Hepatocyte (in vitro differentiated cells): ENCODE measurements around the gene PPCDC. TPM values are rescaled to one million over a fixed set of nuclear protein-coding genes. Genes with fewer than 3 reads are reported as not detected.

Experiments used
- DNase-seq: peaks from one replicate; pipeline ENCODE4 v3.0.0-alpha.2; 2016; ENCODE audit warnings: low spot score
- H2AFZ ChIP-seq: fragments of 200-600 bp; sonication (generic); 2 replicates; pipeline ENCODE4 v1.6.0; 2016; ENCODE audit warnings: antibody characterized with exemption, mild to moderate bottlenecking
- H3K27ac ChIP-seq: fragments of 200-600 bp; sonication (generic); 2 replicates; pipeline ENCODE4 v1.5.1; 2016; ENCODE audit warnings: mild to moderate bottlenecking
- H3K27me3 ChIP-seq: fragments of 200-600 bp; sonication (generic); 2 replicates; pipeline ENCODE4 v1.6.1; 2016
- H3K36me3 ChIP-seq: fragments of 200-600 bp; sonication (generic); replicated peaks from 2 replicates; pipeline ENCODE4 v1.5.1; 2016; ENCODE audit warnings: low read depth; ENCODE audit not compliant: insufficient read depth
- H3K4me1 ChIP-seq: fragments of 200-600 bp; sonication (generic); 2 replicates; pipeline ENCODE4 v1.5.1; 2016; ENCODE audit warnings: mild to moderate bottlenecking, moderate library complexity; ENCODE audit not compliant: insufficient read depth
- H3K4me2 ChIP-seq: fragments of 200-600 bp; sonication (generic); 2 replicates; pipeline ENCODE4 v1.6.0; 2016
- H3K4me3 ChIP-seq: fragments of 200-600 bp; sonication (generic); 2 replicates; pipeline ENCODE4 v1.5.1; 2016; ENCODE audit warnings: mild to moderate bottlenecking
- H3K79me2 ChIP-seq: fragments of 200-600 bp; sonication (generic); 2 replicates; pipeline ENCODE4 v1.6.0; 2017; ENCODE audit warnings: mild to moderate bottlenecking
- H3K9me2 ChIP-seq: fragments of 200-600 bp; sonication (generic); replicated peaks from 2 replicates; pipeline ENCODE4 v1.6.0; 2017; ENCODE audit warnings: mild to moderate bottlenecking; ENCODE audit not compliant: insufficient read depth
- H3K9me3 ChIP-seq: fragments of 200-600 bp; sonication (generic); 2 replicates; pipeline ENCODE4 v1.5.1; 2016; ENCODE audit warnings: low read depth, mild to moderate bottlenecking
- H4K20me1 ChIP-seq: fragments of 200-600 bp; sonication (generic); 2 replicates; pipeline ENCODE4 v1.6.0; 2016; ENCODE audit warnings: mild to moderate bottlenecking; ENCODE audit not compliant: insufficient read depth, poor library complexity, severe bottlenecking
- CTCF ChIP-seq: fragments of 200-600 bp; sonication (generic); IDR thresholded peaks from 2 replicates; pipeline ENCODE4 v1.5.1; 2016; ENCODE audit warnings: antibody characterized with exemption, mild to moderate bottlenecking; ENCODE audit not compliant: poor library complexity
- EZH2 ChIP-seq: fragments of 200-600 bp; sonication (generic); IDR thresholded peaks from 2 replicates; pipeline ENCODE4 v1.6.1; 2016; ENCODE audit warnings: antibody characterized with exemption, mild to moderate bottlenecking, borderline replicate concordance
- EZH2phosphoT487 ChIP-seq: fragments of 200-600 bp; sonication (generic); IDR thresholded peaks from one replicate; pipeline ENCODE4 v1.6.1; 2018; ENCODE audit warnings: antibody characterized with exemption, mild to moderate bottlenecking, low read depth, moderate library complexity; ENCODE audit not compliant: unreplicated experiment, severe bottlenecking
- WGBS: methylation state at CpG from one replicate; pipeline ENCODE4 v1.1.6; 2016; ENCODE audit warnings: low lambda C conversion rate; ENCODE audit errors: missing lambda C conversion rate; 5-methylcytosine and 5-hydroxymethylcytosine counted together
- polyA plus RNA-seq: library from polyadenylated mRNA; unstranded; fragments of >200 nt; fragmentation: Nextera tagmentation; extraction: Ambion mirVana; gene quantifications from 2 replicates; pipeline ENCODE4 v1.2.1, GENCODE V29; 2016
- small RNA-seq: library from RNA; depleted of rRNA; stranded (forward); fragments of <200 nt; gene quantifications from one replicate; pipeline ENCODE3, GENCODE V24; 2014
- total RNA-seq: library from RNA; depleted of rRNA; stranded (reverse); fragments of >200 nt; gene quantifications from 2 replicates; pipeline ENCODE4 v1.2.3, GENCODE V29; 2014

The PPCDC gene
- total and polyA plus RNA-seq, 2 experiments from 2014 or later: 16.4 to 21.1 TPM

- Histone ChIP-seq H3K4me3 (no peak overlapping the region), H3K36me3 (no peaks in the 10 kb centered on the region), H3K9me3 (no peaks in the 10 kb centered on the region), H2AFZ (no peak overlapping the region), H4K20me1 (no peaks in the 10 kb centered on the region), H3K79me2 (no peaks in the 10 kb centered on the region), H3K9me2 (no peaks in the 10 kb centered on the region), H3K27ac (no peak overlapping the region), H3K27me3 (no peaks in the 10 kb centered on the region), H3K4me2 (no peak overlapping the region), H3K4me1 (no peaks in the 10 kb centered on the region)
- no peak for DNase-seq
- WGBS: 91% methylated on average over 7 of the region's 7 CpGs
- TF ChIP-seq CTCF: no peak
- TF ChIP-seq EZH2phosphoT487: no peak
- TF ChIP-seq EZH2: no peak
These were observed 74.5 kb downstream of the PPCDC start for GRCh38 chr15:75097939-75098338.

- no peak for TF ChIP-seq EZH2
- TF ChIP-seq CTCF: no peak
- no peak for TF ChIP-seq EZH2phosphoT487
- WGBS: 93% methylated on average over 4 of the region's 4 CpGs
- no peak overlapping the region for H2AFZ ChIP-seq
- no peaks in the 10 kb centered on the region for H3K79me2 ChIP-seq
- H3K4me1 ChIP-seq: no peaks in the 10 kb centered on the region
- no peak overlapping the region for H3K4me3 ChIP-seq
- no peak overlapping the region for H3K4me2 ChIP-seq
- no peaks in the 10 kb centered on the region for H4K20me1 ChIP-seq
- DNase-seq: no peak
- no peaks in the 10 kb centered on the region for H3K27me3 ChIP-seq
- H3K36me3 ChIP-seq: no peaks in the 10 kb centered on the region
- no peak overlapping the region for H3K27ac ChIP-seq
- no peaks in the 10 kb centered on the region for H3K9me3 ChIP-seq
- no peaks in the 10 kb centered on the region for H3K9me2 ChIP-seq
These were observed 75.0 kb downstream of the PPCDC start for GRCh38 chr15:75098404-75098803.

Small RNAs within 50 kb of the gene (small RNA-seq; reads per million reads assigned to genes)
- gene AC015720.1: not detected
- not detected for gene RF00019

Other genes starting within 250 kb of the PPCDC start
- gene CSK, start 241.5 kb upstream of the PPCDC start, total RNA-seq: 15.8 and 16.9 TPM in 2 replicates
- 19.1 and 21.8 TPM in 2 replicates for gene CSK, start 241.5 kb upstream of the PPCDC start, polyA plus RNA-seq
- gene LMAN1L, start 210.8 kb upstream of the PPCDC start, total RNA-seq: not detected in 2 replicates
- not detected in 2 replicates for gene LMAN1L, start 210.8 kb upstream of the PPCDC start, polyA plus RNA-seq
- not detected in 2 replicates for gene CPLX3, start 197.0 kb upstream of the PPCDC start, total RNA-seq
- gene CPLX3, start 197.0 kb upstream of the PPCDC start, polyA plus RNA-seq: 0.10 TPM in 1 of 2 replicates, not detected in the other
- 37.6 and 40.4 TPM in 2 replicates for gene ULK3, start 180.4 kb upstream of the PPCDC start, total RNA-seq
- 45.7 and 46.3 TPM in 2 replicates for gene ULK3, start 180.4 kb upstream of the PPCDC start, polyA plus RNA-seq
- gene SCAMP2, start 150.2 kb upstream of the PPCDC start, total RNA-seq: 64.0 and 84.3 TPM in 2 replicates
- 123 and 130 TPM in 2 replicates for gene SCAMP2, start 150.2 kb upstream of the PPCDC start, polyA plus RNA-seq
- gene MPI, start 133.5 kb upstream of the PPCDC start, total RNA-seq: 41.1 and 43.8 TPM in 2 replicates
- 32.6 and 32.8 TPM in 2 replicates for gene MPI, start 133.5 kb upstream of the PPCDC start, polyA plus RNA-seq
- gene FAM219B, start 116.7 kb upstream of the PPCDC start, total RNA-seq: 36.9 and 45.9 TPM in 2 replicates
- gene FAM219B, start 116.7 kb upstream of the PPCDC start, polyA plus RNA-seq: 34.5 and 35.9 TPM in 2 replicates
- gene COX5A, start 85.5 kb upstream of the PPCDC start, total RNA-seq: 151 and 197 TPM in 2 replicates
- 404 and 449 TPM in 2 replicates for gene COX5A, start 85.5 kb upstream of the PPCDC start, polyA plus RNA-seq
- gene RPP25, start 66.8 kb upstream of the PPCDC start, total RNA-seq: 22.7 and 23.4 TPM in 2 replicates
- 60.4 and 65.6 TPM in 2 replicates for gene RPP25, start 66.8 kb upstream of the PPCDC start, polyA plus RNA-seq
- gene SCAMP5, start 28.0 kb upstream of the PPCDC start, total RNA-seq: 17.8 and 18.8 TPM in 2 replicates
- gene SCAMP5, start 28.0 kb upstream of the PPCDC start, polyA plus RNA-seq: 7.8 and 10.6 TPM in 2 replicates
- 11.4 and 18.3 TPM in 2 replicates for gene C15orf39, start 178.3 kb downstream of the PPCDC start, total RNA-seq
- 15.3 and 16.4 TPM in 2 replicates for gene C15orf39, start 178.3 kb downstream of the PPCDC start, polyA plus RNA-seq
- gene GOLGA6C, start 234.7 kb downstream of the PPCDC start, total RNA-seq: not detected in 2 replicates
- gene GOLGA6C, start 234.7 kb downstream of the PPCDC start, polyA plus RNA-seq: not detected in 2 replicates